Sigmoid colon (tissue), 7 donors: Measurements from ENCODE around the gene TFF2. TPM values are rescaled to one million over a fixed set of nuclear protein-coding genes. Genes with fewer than 3 reads are reported as not detected.

Source experiments
- DNase-seq: peaks from one replicate; pipeline ENCODE4 v3.0.0-alpha.2; 2019
- H3K27ac ChIP-seq, 4 donors: fragments of 200-600 bp; sonication (generic); one replicate each; pipeline ENCODE4 v1.5.1; 2016 to 2019; ENCODE audit warnings: mild to moderate bottlenecking in 1 of 4
- H3K27me3 ChIP-seq, 3 donors: fragments of 200-600 bp; sonication (generic); one replicate each; pipeline ENCODE4 v1.5.1; 2019; ENCODE audit warnings: mild to moderate bottlenecking in 1 of 3
- H3K36me3 ChIP-seq, 4 donors: fragments of 200-600 bp; sonication (generic); one replicate each; pipeline ENCODE4 v1.5.1; 2016 to 2019
- H3K4me1 ChIP-seq, 4 donors: fragments of 200-600 bp; sonication (generic); one replicate each; pipeline ENCODE4 v1.5.1; 2017 to 2019
- H3K4me3 ChIP-seq, 4 donors: fragments of 200-600 bp; sonication (generic); one replicate each; pipeline ENCODE4 v1.5.1; 2017 to 2019; ENCODE audit warnings: mild to moderate bottlenecking in 2 of 4, moderate library complexity in 1 of 4
- H3K9me3 ChIP-seq, 4 donors: fragments of 200-600 bp in 3 of 4; sonication (generic) in 3 of 4; one replicate each; pipeline versions ENCODE4 v1.5.1 to v1.6.1; 2013 to 2019
- EP300 ChIP-seq, 4 donors: sonication (generic); formaldehyde crosslinking; IDR thresholded peaks; one replicate each; pipeline ENCODE4 v1.6.1; 2017; ENCODE audit warnings: antibody characterized with exemption in 4 of 4
- POLR2A ChIP-seq, 2 donors: fragments of 450-650 bp; IDR thresholded peaks; one replicate each; pipeline ENCODE4 v1.6.1; 2016; ENCODE audit warnings: antibody characterized with exemption in 2 of 2, mild to moderate bottlenecking in 2 of 2, moderate library complexity in 2 of 2
- POLR2AphosphoS5 ChIP-seq, 4 donors: sonication (generic); formaldehyde crosslinking; IDR thresholded peaks; one replicate each; pipeline ENCODE4 v1.6.1; 2017; ENCODE audit warnings: antibody characterized with exemption in 4 of 4
- WGBS, 2 donors: extraction: QIAGEN DNeasy Blood & Tissue Kit; methylation state at CpG; one replicate each; pipeline ENCODE4 v1.1.7; 2013; 5-methylcytosine and 5-hydroxymethylcytosine counted together
- intact Hi-C: fragments of 100-400 bp; cut with DNase I; formaldehyde crosslinking; loops from one replicate; pipeline ENCODE4 v1.15.1; 2023
- polyA plus RNA-seq, 3 donors: library from polyadenylated mRNA; stranded (reverse); fragments of 200-250 nt; gene quantifications; one replicate each; pipeline ENCODE4 v1.2.3, GENCODE V29; 2013
- total RNA-seq, 4 donors: library from RNA; depleted of rRNA; stranded (reverse); fragments of >200 nt; gene quantifications; one replicate each; pipeline ENCODE4 v1.1.0, GENCODE V29; 2016
- TF ChIP-seq, protein P1 (sequence below), 4 experiments: fragments of 450-650 bp in 3 of 4; fragments of 200-600 bp in 1 of 4; IDR thresholded peaks; one replicate each; pipeline ENCODE4 v1.5.1; 2016 to 2019; ENCODE audit warnings: antibody characterized with exemption in 4 of 4, mild to moderate bottlenecking in 3 of 4, moderate library complexity in 2 of 4
- donor health status: healthy with polysubstance abuse.
- donor health status: Bipolar disorder and iron deficiency.
- donor health status: healthy.

Gene TFF2
- total and polyA plus RNA-seq, 7 donors, result 1.5 to 23.4 (median 3.0) TPM; not detected in 4

GRCh38 chr21:42384989-42385388 lies 34.2 kb upstream of the TFF2 start:
- WGBS, 2 donors, result 54 to 68% methylated on average over 2 of the region's 2 CpGs
- peaks cover 0 to 4% (median 0%) of the 10 kb centered on the region in 4 donors for H3K9me3 ChIP-seq
- H3K4me3 ChIP-seq, result no peak overlapping the region
- H3K36me3 ChIP-seq, result no peaks in the 10 kb centered on the region
- intact Hi-C loops, result no loop called here
- H3K27me3 ChIP-seq, result peaks cover 3 to 25% (median 3%) of the 10 kb centered on the region in 3 donors
- no peak for TF ChIP-seq POLR2A (IDR thresholded peaks at IDR 0.05)
- TF ChIP-seq POLR2AphosphoS5 (IDR thresholded peaks at IDR 0.05), result no peak
- TF ChIP-seq, protein P1, sequence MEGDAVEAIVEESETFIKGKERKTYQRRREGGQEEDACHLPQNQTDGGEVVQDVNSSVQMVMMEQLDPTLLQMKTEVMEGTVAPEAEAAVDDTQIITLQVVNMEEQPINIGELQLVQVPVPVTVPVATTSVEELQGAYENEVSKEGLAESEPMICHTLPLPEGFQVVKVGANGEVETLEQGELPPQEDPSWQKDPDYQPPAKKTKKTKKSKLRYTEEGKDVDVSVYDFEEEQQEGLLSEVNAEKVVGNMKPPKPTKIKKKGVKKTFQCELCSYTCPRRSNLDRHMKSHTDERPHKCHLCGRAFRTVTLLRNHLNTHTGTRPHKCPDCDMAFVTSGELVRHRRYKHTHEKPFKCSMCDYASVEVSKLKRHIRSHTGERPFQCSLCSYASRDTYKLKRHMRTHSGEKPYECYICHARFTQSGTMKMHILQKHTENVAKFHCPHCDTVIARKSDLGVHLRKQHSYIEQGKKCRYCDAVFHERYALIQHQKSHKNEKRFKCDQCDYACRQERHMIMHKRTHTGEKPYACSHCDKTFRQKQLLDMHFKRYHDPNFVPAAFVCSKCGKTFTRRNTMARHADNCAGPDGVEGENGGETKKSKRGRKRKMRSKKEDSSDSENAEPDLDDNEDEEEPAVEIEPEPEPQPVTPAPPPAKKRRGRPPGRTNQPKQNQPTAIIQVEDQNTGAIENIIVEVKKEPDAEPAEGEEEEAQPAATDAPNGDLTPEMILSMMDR (IDR thresholded peaks at IDR 0.05), result no peak
- no peak for TF ChIP-seq EP300 (IDR thresholded peaks at IDR 0.05)
- DNase-seq, result no peak
- H3K4me1 ChIP-seq, result no peaks in the 10 kb centered on the region
- H3K27ac ChIP-seq, result no peak overlapping the region

- no peaks in the 10 kb centered on the region for H3K36me3 ChIP-seq
- peaks cover 0 to 4% (median 0%) of the 10 kb centered on the region in 4 donors for H3K9me3 ChIP-seq
- intact Hi-C loops, result no loop called here
- TF ChIP-seq POLR2A (IDR thresholded peaks at IDR 0.05) (no peak), EP300 (IDR thresholded peaks at IDR 0.05) (no peak), POLR2AphosphoS5 (IDR thresholded peaks at IDR 0.05) (no peak)
- TF ChIP-seq, protein P1 (IDR thresholded peaks at IDR 0.05), result no peak
- no peak overlapping the region for H3K4me3 ChIP-seq
- DNase-seq, result no peak
- H3K27me3 ChIP-seq, result peaks cover 3 to 20% (median 3%) of the 10 kb centered on the region in 3 donors
- no peaks in the 10 kb centered on the region for H3K4me1 ChIP-seq
- WGBS, 2 donors, result 42 to 64% methylated on average over 8 of the region's 8 CpGs
- H3K27ac ChIP-seq, result no peak overlapping the region
Observed at GRCh38 chr21:42384156-42384945, 33.6 kb upstream of the TFF2 start.

DNA sequence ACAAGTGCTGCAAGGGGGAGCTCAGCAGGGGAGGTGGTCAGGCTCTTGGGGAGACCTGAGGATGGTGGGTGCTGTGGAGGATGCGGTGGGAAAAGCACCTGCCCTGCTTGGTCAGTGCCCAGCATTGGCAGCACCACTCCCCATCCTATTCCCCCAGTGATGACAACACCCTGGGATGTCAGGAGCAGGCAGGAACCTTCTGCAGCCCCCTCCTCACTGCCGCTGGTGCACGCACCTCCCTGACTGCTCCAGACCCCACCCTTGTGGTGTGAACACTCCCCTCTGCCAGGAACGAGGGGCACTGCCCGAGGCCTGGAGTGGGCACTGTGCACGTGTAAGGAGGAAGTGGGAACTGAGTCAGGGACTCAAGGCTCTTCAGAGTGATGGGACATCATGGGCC lies 32.5 kb upstream of the TFF2 start:
- TF ChIP-seq EP300 (IDR thresholded peaks at IDR 0.05) (no peak), POLR2AphosphoS5 (IDR thresholded peaks at IDR 0.05) (no peak), POLR2A (IDR thresholded peaks at IDR 0.05) (no peak)
- TF ChIP-seq, protein P1 (IDR thresholded peaks at IDR 0.05), result no peak
- no peak for DNase-seq
- intact Hi-C loops, result no loop called here
- H3K36me3 ChIP-seq, result no peaks in the 10 kb centered on the region
- no peak overlapping the region for H3K27ac ChIP-seq
- H3K4me3 ChIP-seq, result no peak overlapping the region
- 77 to 86% methylated on average over 6 of the region's 6 CpGs for WGBS, 2 donors
- H3K4me1 ChIP-seq, result no peaks in the 10 kb centered on the region
- peaks cover 0 to 4% (median 0%) of the 10 kb centered on the region in 4 donors for H3K9me3 ChIP-seq
- H3K27me3 ChIP-seq, result peaks cover 0 to 18% (median 0%) of the 10 kb centered on the region in 3 donors

- no peak for DNase-seq
- Histone ChIP-seq H3K27me3 (peaks cover 0 to 17% (median 0%) of the 10 kb centered on the region in 3 donors), H3K9me3 (peaks cover 0 to 4% (median 0%) of the 10 kb centered on the region in 4 donors), H3K36me3 (no peaks in the 10 kb centered on the region), H3K27ac (no peak overlapping the region), H3K4me3 (no peak overlapping the region), H3K4me1 (no peaks in the 10 kb centered on the region)
- 96 to 98% methylated on average over 6 of the region's 6 CpGs for WGBS, 2 donors
- no peak for TF ChIP-seq EP300 (IDR thresholded peaks at IDR 0.05)
- no peak for TF ChIP-seq POLR2A (IDR thresholded peaks at IDR 0.05)
- TF ChIP-seq POLR2AphosphoS5 (IDR thresholded peaks at IDR 0.05), result no peak
- TF ChIP-seq, protein P1 (IDR thresholded peaks at IDR 0.05), result no peak
- intact Hi-C loops, result no loop called here
Observed at GRCh38 chr21:42382915-42383314, 32.1 kb upstream of the TFF2 start.
